ENCODE results near the gene KIAA1671.
A peak's percentile ranks its signal among the peaks of the same experiment; 100 is the strongest.

Gene KIAA1671

GRCh38 chr22:25094579-25094978 is 142.1 kb downstream of the KIAA1671 start:
- no peak for DNase-seq (ENCODE audit: low spot score)

- no peak for DNase-seq (ENCODE audit: low spot score)
Measured at GRCh38 chr22:25095869-25096268, 143.4 kb downstream of the KIAA1671 start.

GRCh38 chr22:25096638-25097405 is 144.3 kb downstream of the KIAA1671 start:
- no peak for DNase-seq (ENCODE audit: low spot score)

- DNase-seq (ENCODE audit: low spot score): no peak
Measured at GRCh38 chr22:25098445-25099081, 146.0 kb downstream of the KIAA1671 start.

GRCh38 chr22:25099202-25099601 is 146.7 kb downstream of the KIAA1671 start:
- DNase-seq (ENCODE audit: low spot score): no peak

- no peak for DNase-seq (ENCODE audit: low spot score)
Measured at GRCh38 chr22:25100402-25100801, 147.9 kb downstream of the KIAA1671 start.

- DNase-seq (ENCODE audit: low spot score): no peak
Measured at GRCh38 chr22:25100948-25101347, 148.4 kb downstream of the KIAA1671 start.

- no peak for DNase-seq (ENCODE audit: low spot score)
Measured at GRCh38 chr22:25101501-25101900, 149.0 kb downstream of the KIAA1671 start.

GRCh38 chr22:25101986-25102385 is 149.5 kb downstream of the KIAA1671 start:
- no peak for DNase-seq (ENCODE audit: low spot score)

GRCh38 chr22:25102722-25103121 is 150.2 kb downstream of the KIAA1671 start:
- DNase-seq (ENCODE audit: low spot score): no peak

- DNase-seq (ENCODE audit: low spot score): no peak
Measured at GRCh38 chr22:25104367-25104766, 151.9 kb downstream of the KIAA1671 start.

GRCh38 chr22:25105817-25106650 is 153.5 kb downstream of the KIAA1671 start:
- DNase-seq (ENCODE audit: low spot score): peak; percentile 30

- no peak for DNase-seq (ENCODE audit: low spot score)
Measured at GRCh38 chr22:25109878-25110595, 157.5 kb downstream of the KIAA1671 start.

- no peak for DNase-seq (ENCODE audit: low spot score)
Measured at GRCh38 chr22:25110596-25110845, 158.0 kb downstream of the KIAA1671 start.

- peak; percentile 83 for DNase-seq (ENCODE audit: low spot score)
Measured at GRCh38 chr22:25110846-25111578, 158.5 kb downstream of the KIAA1671 start.

GRCh38 chr22:25111579-25112517 is 159.3 kb downstream of the KIAA1671 start:
- DNase-seq (ENCODE audit: low spot score): peak; percentile 9

GRCh38 chr22:25112538-25113253 is 160.2 kb downstream of the KIAA1671 start:
- DNase-seq (ENCODE audit: low spot score): no peak

GRCh38 chr22:25113316-25113721 is 160.8 kb downstream of the KIAA1671 start:
- peak; percentile 19 for DNase-seq (ENCODE audit: low spot score)

Data from NAMALWA (cell line).